Sciatic nerve (tissue), 2 donors: Measurements from ENCODE around the gene PTPRD. TPM values are rescaled to one million over a fixed set of nuclear protein-coding genes. Genes with fewer than 3 reads are reported as not detected.

ENCODE experiments used
- ATAC-seq: fragments of 200-7000 bp; cut with Tn5 transposase; one replicate; pipeline ENCODE4 v1.9.1; 2020; ENCODE audit warnings: mild to moderate bottlenecking, moderate library complexity
- DNase-seq: peaks from one replicate; pipeline ENCODE4 v3.0.0-alpha.2; 2020; ENCODE audit warnings: low spot score
- intact Hi-C: fragments of 100-400 bp; cut with DNase I; formaldehyde crosslinking; loops from one replicate; pipeline ENCODE4 v1.14.2; 2022
- total RNA-seq: library from RNA; stranded (reverse); fragmentation: NEBNext Ultra II Directional; extraction: Animal tissue kit (Norgen Biotek cat#: 25700); gene quantifications from one replicate; pipeline ENCODE4 v1.2.1, GENCODE V29; 2021
- donor health status: DM: no; HTN: no; CAD: no.
- donor health status: DM: no; HTN: no; CAD: no.

Gene PTPRD
- total RNA-seq, 1 donor from 2014 or later: 4.7 TPM

GRCh38 chr9:10015755-10016154 lies 597.0 kb downstream of the PTPRD start:
- intact Hi-C loops: no loop called here
- DNase-seq (no peak), ATAC-seq (no peak)

GRCh38 chr9:10014889-10015288 lies 597.9 kb downstream of the PTPRD start:
- ATAC-seq (no peak), DNase-seq (no peak)
- intact Hi-C loops: no loop called here

GRCh38 chr9:10009401-10009800 lies 603.4 kb downstream of the PTPRD start:
- DNase-seq (no peak), ATAC-seq (no peak)
- intact Hi-C loops: no loop called here

- no peak for DNase-seq
- intact Hi-C loops: no loop called here
- ATAC-seq: no peak
These were observed 604.6 kb downstream of the PTPRD start for GRCh38 chr9:10008101-10008799.

GRCh38 chr9:10007356-10007755 lies 605.4 kb downstream of the PTPRD start:
- intact Hi-C loops: no loop called here
- DNase-seq (no peak), ATAC-seq (no peak)

- ATAC-seq: no peak
- no peak for DNase-seq
- intact Hi-C loops: no loop called here
These were observed 607.6 kb downstream of the PTPRD start for GRCh38 chr9:10005206-10005605.

GRCh38 chr9:10003047-10003446 lies 609.8 kb downstream of the PTPRD start:
- DNase-seq (no peak), ATAC-seq (no peak)
- intact Hi-C loops: no loop called here

- DNase-seq (no peak), ATAC-seq (no peak)
- intact Hi-C loops: no loop called here
These were observed 612.1 kb downstream of the PTPRD start for GRCh38 chr9:10000669-10001068.

- peak; percentile 36 for ATAC-seq
- intact Hi-C loops: no loop called here
These were observed 614.1 kb downstream of the PTPRD start for GRCh38 chr9:9998491-9999287.

GRCh38 chr9:9997585-9997984 lies 615.2 kb downstream of the PTPRD start:
- ATAC-seq: no peak
- no peak for DNase-seq
- intact Hi-C loops: no loop called here

More at GRCh38 chr9:9998491-9999287, 614.1 kb downstream of the PTPRD start:
- DNase-seq: no peak

GRCh38 chr9:9996259-9996658 lies 616.5 kb downstream of the PTPRD start:
- DNase-seq: no peak
- ATAC-seq: no peak
- intact Hi-C loops: no loop called here

- intact Hi-C loops: no loop called here
- ATAC-seq (no peak), DNase-seq (no peak)
These were observed 619.9 kb downstream of the PTPRD start for GRCh38 chr9:9992936-9993335.

GRCh38 chr9:9973062-9973461 lies 639.7 kb downstream of the PTPRD start:
- DNase-seq: no peak
- ATAC-seq: no peak
- intact Hi-C loops: no loop called here

GRCh38 chr9:9970514-9970913 lies 642.3 kb downstream of the PTPRD start:
- ATAC-seq (no peak), DNase-seq (no peak)
- intact Hi-C loops: no loop called here

- DNase-seq (no peak), ATAC-seq (no peak)
- intact Hi-C loops: no loop called here
These were observed 649.0 kb downstream of the PTPRD start for GRCh38 chr9:9963841-9964240.

- intact Hi-C loops: no loop called here
- DNase-seq: no peak
- no peak for ATAC-seq
These were observed 650.9 kb downstream of the PTPRD start for GRCh38 chr9:9961934-9962333.

- no peak for DNase-seq
- ATAC-seq: no peak
- intact Hi-C loops: no loop called here
These were observed 651.3 kb downstream of the PTPRD start for GRCh38 chr9:9961487-9961886.

GRCh38 chr9:9951556-9952160 lies 661.1 kb downstream of the PTPRD start:
- no peak for ATAC-seq
- DNase-seq: no peak
- intact Hi-C loops: no loop called here

- DNase-seq (no peak), ATAC-seq (no peak)
- intact Hi-C loops: no loop called here
These were observed 662.0 kb downstream of the PTPRD start for GRCh38 chr9:9950813-9951212.

- ATAC-seq (no peak), DNase-seq (no peak)
- intact Hi-C loops: no loop called here
These were observed 662.8 kb downstream of the PTPRD start for GRCh38 chr9:9949978-9950377.
